ENCODE data around the gene IMP4.

- TF ChIP-seq CTCF (IDR thresholded peaks at IDR 0.05; ENCODE audit: low read length) (no peak), EZH2 (optimal IDR thresholded peaks at IDR 0.05; ENCODE audit: low read depth, low read length) (no peak)
Observed at GRCh38 chr2:130375291-130376266, 32.9 kb downstream of the IMP4 start.
